HepG2 (cell line): ENCODE results near the gene CRKL. TPM values are rescaled to one million over a fixed set of nuclear protein-coding genes. Genes with fewer than 3 reads are reported as not detected.

Experiments
- ATAC-seq: fragments of 200-7000 bp; cut with Tn5 transposase; 3 replicates; pipeline ENCODE4 v1.9.1; 2020; ENCODE audit warnings: mild to moderate bottlenecking, moderate library complexity
- BruUV-seq: library from RNA; stranded (reverse); fragments of 400-500 nt; replicated peaks from 2 replicates; lab custom pipeline; 2021; lab: Mats Ljungman, UMichigan
- CTCF ChIA-PET: fragments of 300-600 bp; formaldehyde crosslinking; extraction: SDS; loops from one replicate; lab custom pipeline; 2021; ENCODE audit warnings: low total read pairs, inconsistent platforms, low intra/inter-chr PET ratio; lab: Yijun Ruan, JAX
- POLR2A ChIA-PET: fragments of 350-600 bp; sonication (Branson Sonifier 250); formaldehyde crosslinking; loops from one replicate; lab custom pipeline; 2020; ENCODE audit warnings: antibody characterized with exemption, inconsistent platforms; lab: Yijun Ruan, JAX
- DNase-seq: peaks from one replicate; pipeline ENCODE4 v3.0.0-alpha.2; 2015; ENCODE audit warnings: low spot score
- FAIRE-seq: peaks from 3 replicates; lab custom pipeline; 2011; peaks lifted over from hg19 to GRCh38; lab: Jason Lieb, UNC
- H2AFZ ChIP-seq: one replicate; pipeline ENCODE4 v1.6.1; 2011; ENCODE audit warnings: low read length, inconsistent platforms
- H3K27ac ChIP-seq: fragments of 300-600 bp; 3 replicates; pipeline ENCODE4 v1.8.0; 2011; ENCODE audit warnings: mixed run types, mild to moderate bottlenecking, mixed read lengths, low read length, inconsistent platforms; ENCODE audit not compliant: insufficient read depth; ENCODE audit errors: extremely low read length
- H3K27me3 ChIP-seq, 2 experiments: fragments of 200-600 bp in 1 of 2; 2 replicates in 1 of 2; 3 replicates in 1 of 2; pipeline versions ENCODE4 v1.6.0 to v1.8.0; 2011; ENCODE audit warnings: low read length in 2 of 2, mild to moderate bottlenecking in 2 of 2, moderate library complexity in 2 of 2, inconsistent platforms in 1 of 2; ENCODE audit not compliant: insufficient read depth in 2 of 2, control insufficient read depth in 1 of 2
- H3K36me3 ChIP-seq, 2 experiments: fragments of 200-600 bp in 1 of 2; replicated peaks in 1 of 2; 2 replicates in 1 of 2; 3 replicates in 1 of 2; pipeline versions ENCODE4 v1.5.1 to v1.8.0; 2011; ENCODE audit warnings: low read length in 2 of 2, inconsistent platforms in 1 of 2; ENCODE audit not compliant: insufficient read depth in 2 of 2, control insufficient read depth in 1 of 2
- H3K4me1 ChIP-seq: 2 replicates; pipeline ENCODE4 v1.5.1; 2012; ENCODE audit warnings: low read length, inconsistent platforms; ENCODE audit not compliant: insufficient read depth
- H3K4me2 ChIP-seq: 2 replicates; pipeline ENCODE4 v1.6.0; 2011; ENCODE audit warnings: low read depth, low read length, inconsistent platforms
- H3K4me3 ChIP-seq, 3 experiments: fragments of 200-600 bp in 1 of 3; sonication (generic), shearing (Covaris generic) in 1 of 3; replicated peaks in 1 of 3; 2 replicates each; pipeline ENCODE4 v1.5.1; 2011 to 2016; ENCODE audit warnings: low read length in 3 of 3, inconsistent platforms in 2 of 3, low read depth in 2 of 3, mild to moderate bottlenecking in 2 of 3, control low read depth in 1 of 3, mixed read lengths in 1 of 3; ENCODE audit not compliant: insufficient read depth in 1 of 3
- H3K79me2 ChIP-seq: one replicate; pipeline ENCODE4 v1.6.1; 2011; ENCODE audit warnings: low read length, inconsistent platforms; ENCODE audit not compliant: insufficient read depth
- H3K9ac ChIP-seq: 2 replicates; pipeline ENCODE4 v1.6.0; 2011; ENCODE audit warnings: mild to moderate bottlenecking, low read depth, low read length, inconsistent platforms; ENCODE audit not compliant: insufficient read depth
- H3K9me3 ChIP-seq: 2 replicates; pipeline ENCODE4 v1.5.1; 2012; ENCODE audit warnings: mild to moderate bottlenecking, low read length
- H4K20me1 ChIP-seq: 2 replicates; pipeline ENCODE4 v1.6.0; 2011; ENCODE audit warnings: inconsistent platforms, mild to moderate bottlenecking, low read length, moderate library complexity; ENCODE audit not compliant: insufficient read depth
- KLF16 ChIP-seq, 2 experiments: sonication (generic) in 1 of 2; formaldehyde crosslinking in 1 of 2; IDR thresholded peaks; 2 replicates each; pipeline versions ENCODE4 v1.6.1 to v1.8.0; 2016 to 2023; ENCODE audit warnings: missing genetic modification reagents in 2 of 2, missing compliant biosample characterization in 1 of 2
- MIER2 ChIP-seq: IDR thresholded peaks from 2 replicates; pipeline ENCODE4 v1.6.1; 2016; ENCODE audit warnings: missing biosample characterization, missing genetic modification reagents
- SUZ12 ChIP-seq: fragments of 150-350 bp; IDR thresholded peaks from 2 replicates; pipeline ENCODE4 v1.6.1; 2014; ENCODE audit warnings: low read depth, low read length
- TBL1XR1 ChIP-seq: fragments of 150-350 bp; IDR thresholded peaks from 2 replicates; pipeline ENCODE4 v1.6.1; 2014; ENCODE audit warnings: borderline replicate concordance, low read length; ENCODE audit not compliant: partially characterized antibody
- ZNF292 ChIP-seq: sonication (generic); formaldehyde crosslinking; IDR thresholded peaks from 2 replicates; pipeline ENCODE4 v1.8.1; 2022; ENCODE audit warnings: mild to moderate bottlenecking, low read depth, missing genetic modification reagents, borderline replicate concordance
- ZNF891 ChIP-seq: sonication (generic); formaldehyde crosslinking; IDR thresholded peaks from 2 replicates; pipeline ENCODE4 v1.5.0; 2020; ENCODE audit warnings: mild to moderate bottlenecking, missing genetic modification reagents
- ZSCAN29 ChIP-seq: sonication (generic); formaldehyde crosslinking; conservative IDR thresholded peaks from 2 replicates; pipeline ENCODE4 v1.4.0; 2020; ENCODE audit warnings: mild to moderate bottlenecking, missing genetic modification reagents
- WGBS: methylation state at CpG from one replicate; pipeline ENCODE4 v1.1.6; 2017; ENCODE audit warnings: low lambda C conversion rate; 5-methylcytosine and 5-hydroxymethylcytosine counted together
- in situ Hi-C: cut with HindIII; loops from 2 replicates; pipeline ENCODE4 v1.10.0; 2017; ENCODE audit warnings: low pct_unique_long_range_greater_than_20kb; ENCODE audit not compliant: extremely low pct_ligation_motif_present
- intact Hi-C: fragments of 100-400 bp; cut with micrococcal nuclease; formaldehyde crosslinking; loops from one replicate; pipeline ENCODE4 v1.10.0; 2022; ENCODE audit not compliant: unreplicated experiment
- polyA plus RNA-seq, 8 experiments: library from polyadenylated mRNA; depleted of rRNA in 3 of 8; stranded (reverse) in 7 of 8; unstranded in 1 of 8; fragments of >200 nt; fragmentation: Illumina TruSeq in 4 of 8; extraction: Trizol in 4 of 8; gene quantifications; 2 replicates each; pipeline versions ENCODE4 v1.2.1 to v1.2.3, GENCODE V29; 2011 to 2016; ENCODE audit warnings: low read depth in 4 of 8, missing spikeins in 1 of 8, mixed read lengths in 1 of 8; ENCODE audit not compliant: insufficient read depth in 1 of 8
- total RNA-seq, 5 experiments: library from RNA; depleted of rRNA; stranded (reverse); fragments of >200 nt; fragmentation: Illumina TruSeq; extraction: Trizol; gene quantifications; 2 replicates each; pipeline ENCODE4 v1.2.3, GENCODE V29; 2016; ENCODE audit warnings: low read depth in 1 of 5

CRKL gene
- total and polyA plus RNA-seq, 2 of the 13 experiments (the other 11 are each of a cell fraction or from before 2014, with no cell fraction given), result 37.4 to 60.6 TPM

DNA sequence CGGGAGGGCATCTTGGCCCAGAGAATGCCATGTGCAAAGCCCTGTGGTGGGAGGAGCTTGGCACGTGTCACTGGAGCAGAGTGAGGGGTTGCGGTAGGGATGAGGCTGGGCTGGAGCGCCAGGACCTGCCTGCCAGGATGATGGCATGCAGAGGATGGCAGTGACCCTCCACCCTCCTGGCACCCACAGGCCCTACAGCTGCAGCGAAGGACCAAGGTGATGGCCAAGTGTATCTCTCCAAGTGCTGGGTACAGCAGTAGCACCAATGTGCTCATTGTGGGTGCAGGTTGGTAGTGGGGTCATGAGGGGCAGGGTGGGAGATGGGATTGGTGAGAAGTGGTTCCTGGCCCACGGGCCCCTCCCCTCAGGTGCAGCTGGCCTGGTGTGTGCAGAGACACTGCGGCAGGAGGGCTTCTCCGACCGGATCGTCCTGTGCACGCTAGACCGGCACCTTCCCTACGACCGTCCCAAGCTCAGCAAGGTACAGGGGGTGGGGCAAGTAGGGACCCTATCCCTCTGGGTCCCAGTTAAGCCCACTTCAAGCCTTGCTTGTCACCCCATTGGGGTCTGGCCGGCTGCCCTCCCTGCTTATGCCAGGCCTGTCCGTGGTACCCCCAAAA lies 57.2 kb downstream of the CRKL start (continued):
- no peak for TF ChIP-seq TBL1XR1
- no peak for TF ChIP-seq ZNF891 (CRISPR knock-in tag)
- no peak for TF ChIP-seq KLF16 (CRISPR knock-in tag; IDR thresholded peaks at IDR 0.05)
- TF ChIP-seq SUZ12, result no peak
- TF ChIP-seq, all 625 proteins: peak for 0

DNA sequence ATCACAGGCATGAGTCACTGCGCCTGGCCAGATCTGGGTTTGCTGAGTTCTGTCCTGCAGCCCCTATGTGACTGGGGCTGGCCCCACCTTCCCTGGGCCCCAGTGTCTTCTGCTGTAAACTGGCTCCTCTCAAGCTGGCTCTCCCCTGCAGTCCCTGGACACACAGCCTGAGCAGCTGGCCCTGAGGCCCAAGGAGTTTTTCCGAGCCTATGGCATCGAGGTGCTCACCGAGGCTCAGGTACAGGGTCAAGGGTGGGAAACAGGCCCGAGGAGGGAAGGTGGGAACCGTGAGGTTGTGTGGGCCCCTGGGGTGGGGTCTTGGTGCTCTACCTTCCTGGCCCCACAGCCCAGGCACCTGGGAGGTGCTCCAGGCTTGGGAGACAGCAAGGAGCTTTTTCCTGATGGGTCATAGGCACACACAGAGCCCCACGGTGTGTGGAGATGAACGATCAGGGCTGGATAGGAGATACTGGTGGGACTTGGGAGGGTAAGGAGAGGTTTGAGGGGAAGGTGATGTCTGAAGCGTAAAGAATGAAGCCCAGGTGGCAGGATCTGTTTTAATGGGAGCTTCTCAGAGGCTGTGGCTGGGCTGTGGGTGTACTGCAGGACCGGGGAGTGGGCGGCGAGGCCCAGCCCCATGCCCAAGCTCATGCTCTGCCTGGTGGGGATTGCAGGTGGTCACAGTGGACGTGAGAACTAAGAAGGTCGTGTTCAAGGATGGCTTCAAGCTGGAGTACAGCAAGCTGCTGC lies 58.5 kb downstream of the CRKL start:
- ATAC-seq (no peak), FAIRE-seq (no peak)
- CTCF ChIA-PET, result no interaction called here
- Histone ChIP-seq H3K4me2 (no peak overlapping the region), H3K27ac (no peak overlapping the region)
- no peak for TF ChIP-seq ZSCAN29 (CRISPR knock-in tag)
- TF ChIP-seq ZNF292, result no peak
- no peak for TF ChIP-seq MIER2
- TF ChIP-seq, all 625 proteins: peak for 0
- H3K9me3 ChIP-seq, result 0 out of 2 replicates have a peak, but pooled peaks cover 4% of the 10 kb centered on the region
- H2AFZ ChIP-seq, result no peak overlapping the region
- intact Hi-C loops (no loop called here), in situ Hi-C loops (no loop called here)
- 76% methylated on average over 10 of the region's 14 CpGs for WGBS
- H3K4me3 ChIP-seq, result no peak overlapping the region
- peaks cover 26% of the 10 kb centered on the region for H3K4me1 ChIP-seq
- DNase-seq, result no peak
- no peaks in the 10 kb centered on the region for H4K20me1 ChIP-seq
- POLR2A ChIA-PET, result no interaction called here
- H3K27me3 ChIP-seq, result no peaks in the 10 kb centered on the region
- BruUV-seq, result no TSS peak
- no peaks in the 10 kb centered on the region for H3K36me3 ChIP-seq
- H3K9ac ChIP-seq, result no peak overlapping the region
- no peaks in the 10 kb centered on the region for H3K79me2 ChIP-seq
